SK-N-SH (cell line): ENCODE measurements around the gene TRAPPC2L.

Source experiments
- FOXM1 ChIP-seq: IDR thresholded peaks from 2 replicates; pipeline ENCODE4 v1.4.0; 2012; ENCODE audit warnings: low read depth, mild to moderate bottlenecking
- GABPA ChIP-seq: IDR thresholded peaks from 2 replicates; pipeline ENCODE4 v1.4.0; 2012; ENCODE audit warnings: low read depth, mild to moderate bottlenecking
- GATA2 ChIP-seq: sonication (generic); formaldehyde crosslinking; IDR thresholded peaks from 2 replicates; pipeline ENCODE4 v1.5.0; 2020; ENCODE audit warnings: mild to moderate bottlenecking, missing genetic modification reagents
- JUND ChIP-seq: IDR thresholded peaks from 2 replicates; pipeline ENCODE4 v1.4.0; 2012
- NRF1 ChIP-seq: IDR thresholded peaks from 2 replicates; pipeline ENCODE4 v1.6.1; 2012; ENCODE audit warnings: low read depth, mild to moderate bottlenecking, low read length
- POLR2AphosphoS5 ChIP-seq: IDR thresholded peaks from 2 replicates; pipeline ENCODE4 v1.6.1; 2012; ENCODE audit warnings: low read depth, low read length
- SIN3A ChIP-seq: IDR thresholded peaks from 2 replicates; pipeline ENCODE4 v1.6.1; 2012; ENCODE audit warnings: low read depth, mild to moderate bottlenecking, low read length, moderate library complexity, borderline replicate concordance
- TF ChIP-seq, protein P1 (sequence below): fragments of 200-600 bp; sonication (generic); IDR thresholded peaks from 2 replicates; pipeline ENCODE4 v1.6.1; 2017; ENCODE audit warnings: antibody characterized with exemption, mild to moderate bottlenecking, moderate library complexity
- TF ChIP-seq, protein P2 (sequence below): IDR thresholded peaks from 2 replicates; pipeline ENCODE4 v1.4.0; 2012; ENCODE audit warnings: low read depth

DNA sequence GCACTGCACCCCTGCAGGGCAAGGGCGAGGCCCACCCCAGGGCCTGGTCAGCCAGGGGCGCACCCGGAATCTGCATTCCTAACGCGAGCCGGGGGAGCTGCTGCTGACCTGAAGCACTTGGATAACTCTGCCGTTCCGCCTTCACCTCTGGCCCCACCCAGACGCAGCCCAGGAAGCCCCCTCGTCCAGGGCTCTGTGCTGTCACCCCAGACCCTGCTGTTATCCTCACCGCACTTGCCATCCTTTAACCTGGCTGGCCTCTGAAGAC is 22.8 kb downstream of the TRAPPC2L start:
- TF ChIP-seq SIN3A = no peak
- TF ChIP-seq GATA2 (CRISPR knock-in tag) = no peak
- TF ChIP-seq FOXM1 = no peak
- no peak for TF ChIP-seq POLR2AphosphoS5
- TF ChIP-seq, protein P1, sequence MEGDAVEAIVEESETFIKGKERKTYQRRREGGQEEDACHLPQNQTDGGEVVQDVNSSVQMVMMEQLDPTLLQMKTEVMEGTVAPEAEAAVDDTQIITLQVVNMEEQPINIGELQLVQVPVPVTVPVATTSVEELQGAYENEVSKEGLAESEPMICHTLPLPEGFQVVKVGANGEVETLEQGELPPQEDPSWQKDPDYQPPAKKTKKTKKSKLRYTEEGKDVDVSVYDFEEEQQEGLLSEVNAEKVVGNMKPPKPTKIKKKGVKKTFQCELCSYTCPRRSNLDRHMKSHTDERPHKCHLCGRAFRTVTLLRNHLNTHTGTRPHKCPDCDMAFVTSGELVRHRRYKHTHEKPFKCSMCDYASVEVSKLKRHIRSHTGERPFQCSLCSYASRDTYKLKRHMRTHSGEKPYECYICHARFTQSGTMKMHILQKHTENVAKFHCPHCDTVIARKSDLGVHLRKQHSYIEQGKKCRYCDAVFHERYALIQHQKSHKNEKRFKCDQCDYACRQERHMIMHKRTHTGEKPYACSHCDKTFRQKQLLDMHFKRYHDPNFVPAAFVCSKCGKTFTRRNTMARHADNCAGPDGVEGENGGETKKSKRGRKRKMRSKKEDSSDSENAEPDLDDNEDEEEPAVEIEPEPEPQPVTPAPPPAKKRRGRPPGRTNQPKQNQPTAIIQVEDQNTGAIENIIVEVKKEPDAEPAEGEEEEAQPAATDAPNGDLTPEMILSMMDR = no peak
- no peak for TF ChIP-seq NRF1
- TF ChIP-seq JUND = no peak
- no peak for TF ChIP-seq GABPA
- TF ChIP-seq, protein P2, sequence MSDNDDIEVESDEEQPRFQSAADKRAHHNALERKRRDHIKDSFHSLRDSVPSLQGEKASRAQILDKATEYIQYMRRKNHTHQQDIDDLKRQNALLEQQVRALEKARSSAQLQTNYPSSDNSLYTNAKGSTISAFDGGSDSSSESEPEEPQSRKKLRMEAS = no peak
